HEK293T (cell line): ENCODE data around the gene PDE3B.
"Not testable (repeated sequence)": the region's sequence is repeated elsewhere in the genome, so short reads cannot be mapped to it uniquely, and the experiment has no call there.

Source experiments
- CTCF ChIA-PET: fragments of 350-600 bp; formaldehyde crosslinking; extraction: SDS; loops from one replicate; lab custom pipeline; 2021; ENCODE audit warnings: antibody characterized with exemption, inconsistent platforms; lab: Yijun Ruan, JAX
- POLR2A ChIA-PET: fragments of 350-600 bp; formaldehyde crosslinking; extraction: SDS; loops from one replicate; lab custom pipeline; 2020; ENCODE audit warnings: antibody characterized with exemption, inconsistent platforms; lab: Yijun Ruan, JAX
- DNase-seq: peaks from one replicate; pipeline ENCODE4 v3.0.0; 2012; ENCODE audit warnings: mixed read lengths; ENCODE audit errors: extremely low spot score
- ARNT ChIP-seq: fragments of 450-650 bp; IDR thresholded peaks from 2 replicates; pipeline ENCODE4 v1.6.1; 2017; ENCODE audit warnings: mild to moderate bottlenecking
- BHLHE40 ChIP-seq: fragments of 450-650 bp; IDR thresholded peaks from 2 replicates; pipeline ENCODE4 v1.6.1; 2016; ENCODE audit warnings: mild to moderate bottlenecking, moderate library complexity, borderline replicate concordance
- CTBP1 ChIP-seq: fragments of 450-650 bp; IDR thresholded peaks from 2 replicates; pipeline ENCODE4 v1.6.1; 2016; ENCODE audit warnings: borderline replicate concordance
- ELF4 ChIP-seq: fragments of 450-650 bp; IDR thresholded peaks from 2 replicates; pipeline ENCODE4 v1.6.1; 2017; ENCODE audit warnings: antibody characterized with exemption
- FOXA1 ChIP-seq: fragments of 450-650 bp; IDR thresholded peaks from 2 replicates; pipeline ENCODE4 v1.6.1; 2016; ENCODE audit warnings: mild to moderate bottlenecking
- FOXK2 ChIP-seq: fragments of 450-650 bp; IDR thresholded peaks from 2 replicates; pipeline ENCODE4 v1.6.1; 2016; ENCODE audit warnings: mild to moderate bottlenecking
- FOXM1 ChIP-seq: fragments of 450-650 bp; IDR thresholded peaks from 2 replicates; pipeline ENCODE4 v1.6.1; 2017; ENCODE audit warnings: mild to moderate bottlenecking, borderline replicate concordance
- HDGF ChIP-seq: fragments of 450-650 bp; IDR thresholded peaks from 2 replicates; pipeline ENCODE4 v1.6.1; 2017; ENCODE audit warnings: antibody characterized with exemption, borderline replicate concordance
- L3MBTL2 ChIP-seq: fragments of 450-650 bp; conservative IDR thresholded peaks from 2 replicates; pipeline ENCODE4 v1.6.1; 2016; ENCODE audit warnings: mild to moderate bottlenecking
- LEF1 ChIP-seq: fragments of 450-650 bp; IDR thresholded peaks from 2 replicates; pipeline ENCODE4 v1.6.1; 2017; ENCODE audit warnings: mild to moderate bottlenecking, borderline replicate concordance
- NFRKB ChIP-seq: fragments of 450-650 bp; IDR thresholded peaks from 2 replicates; pipeline ENCODE4 v1.6.1; 2016; ENCODE audit warnings: mild to moderate bottlenecking, moderate library complexity
- PKNOX1 ChIP-seq: fragments of 450-650 bp; IDR thresholded peaks from 2 replicates; pipeline ENCODE4 v1.6.1; 2016
- SP1 ChIP-seq: fragments of 450-650 bp; IDR thresholded peaks from 2 replicates; pipeline ENCODE4 v1.6.1; 2017
- SUZ12 ChIP-seq: fragments of 450-650 bp; IDR thresholded peaks from 2 replicates; pipeline ENCODE4 v1.6.1; 2016; ENCODE audit warnings: mild to moderate bottlenecking
- TARDBP ChIP-seq: fragments of 450-650 bp; IDR thresholded peaks from 2 replicates; pipeline ENCODE4 v1.6.1; 2016
- ZNF384 ChIP-seq: fragments of 450-650 bp; IDR thresholded peaks from 2 replicates; pipeline ENCODE4 v1.6.1; 2016

PDE3B gene

GRCh38 chr11:14746857-14747395 lies 103.3 kb downstream of the PDE3B start:
- POLR2A ChIA-PET, result no interaction called here
- CTCF ChIA-PET, result no interaction called here
- DNase-seq, result no peak
- TF ChIP-seq NFRKB, result no peak
- no peak for TF ChIP-seq SUZ12
- no peak for TF ChIP-seq PKNOX1
- TF ChIP-seq ARNT, result no peak
- no peak for TF ChIP-seq L3MBTL2
- TF ChIP-seq CTBP1, result no peak
- TF ChIP-seq FOXK2, result no peak
- TF ChIP-seq HDGF, result no peak
- no peak for TF ChIP-seq LEF1
- no peak for TF ChIP-seq TARDBP
- TF ChIP-seq ELF4, result no peak
- no peak for TF ChIP-seq BHLHE40
- TF ChIP-seq FOXA1, result no peak
- no peak for TF ChIP-seq ZNF384
- TF ChIP-seq SP1, result no peak
- TF ChIP-seq FOXM1, result no peak

GRCh38 chr11:14748090-14748489 lies 104.5 kb downstream of the PDE3B start:
- CTCF ChIA-PET, result no interaction called here
- DNase-seq, result no peak
- POLR2A ChIA-PET, result no interaction called here
- no peak for TF ChIP-seq CTBP1

- no peak for DNase-seq
- ChIA-PET POLR2A (no interaction called here), CTCF (no interaction called here)
- no peak for TF ChIP-seq CTBP1
- no peak for TF ChIP-seq ARNT
- TF ChIP-seq ZNF384, result no peak
- TF ChIP-seq SP1, result no peak
- no peak for TF ChIP-seq ELF4
- no peak for TF ChIP-seq HDGF
- no peak for TF ChIP-seq BHLHE40
- TF ChIP-seq NFRKB, result no peak
- no peak for TF ChIP-seq LEF1
- TF ChIP-seq SUZ12, result no peak
- no peak for TF ChIP-seq PKNOX1
- TF ChIP-seq L3MBTL2, result no peak
- TF ChIP-seq FOXM1, result no peak
Measured at GRCh38 chr11:14750911-14751310, 107.3 kb downstream of the PDE3B start.

GRCh38 chr11:14751975-14752407 lies 108.4 kb downstream of the PDE3B start:
- CTCF ChIA-PET, result interaction anchor here (0.6 kb wide), 1 partner anchor 37 kb away, joined by 3 read pairs; no protein-coding TSS in a partner anchor
- no peak for DNase-seq
- TF ChIP-seq L3MBTL2, result no peak
- no peak for TF ChIP-seq BHLHE40
- no peak for TF ChIP-seq HDGF
- no peak for TF ChIP-seq FOXA1
- no peak for TF ChIP-seq ZNF384
- TF ChIP-seq SP1, result no peak
- TF ChIP-seq FOXK2, result no peak
- TF ChIP-seq ARNT, result no peak
- TF ChIP-seq LEF1, result no peak
- TF ChIP-seq SUZ12, result no peak
- no peak for TF ChIP-seq TARDBP
- no peak for TF ChIP-seq CTBP1
- no peak for TF ChIP-seq NFRKB
- POLR2A ChIA-PET, result no interaction called here

GRCh38 chr11:14755140-14755539 lies 111.5 kb downstream of the PDE3B start:
- ChIA-PET POLR2A (no interaction called here), CTCF (no interaction called here)
- TF ChIP-seq LEF1, result no peak
- no peak for TF ChIP-seq ZNF384
- TF ChIP-seq FOXK2, result no peak
- TF ChIP-seq SP1, result no peak
- DNase-seq, result no peak

- ChIA-PET POLR2A (no interaction called here), CTCF (no interaction called here)
- TF ChIP-seq PKNOX1, result no peak
- no peak for TF ChIP-seq HDGF
- no peak for TF ChIP-seq ZNF384
- no peak for TF ChIP-seq TARDBP
- no peak for TF ChIP-seq NFRKB
- TF ChIP-seq FOXA1, result no peak
- no peak for TF ChIP-seq FOXM1
- TF ChIP-seq CTBP1, result no peak
- no peak for TF ChIP-seq ELF4
- no peak for TF ChIP-seq SP1
- TF ChIP-seq LEF1, result no peak
- no peak for TF ChIP-seq L3MBTL2
- TF ChIP-seq ARNT, result no peak
- TF ChIP-seq BHLHE40, result no peak
- TF ChIP-seq FOXK2, result no peak
- no peak for TF ChIP-seq SUZ12
- no peak for DNase-seq
Measured at GRCh38 chr11:14756349-14756748, 112.7 kb downstream of the PDE3B start.

GRCh38 chr11:14759300-14760012 lies 115.9 kb downstream of the PDE3B start:
- POLR2A ChIA-PET, DNase-seq, CTCF ChIA-PET: not testable (repeated sequence)
